GM20431 (cell line): ENCODE results near the gene ELAVL2.
"Not testable (repeated sequence)": the region's sequence is repeated elsewhere in the genome, so short reads cannot be mapped to it uniquely, and the experiment has no call there.

Source experiments
- in situ Hi-C: fragments of 300-500 bp; cut with MseI, MboI; formaldehyde crosslinking; loops from one replicate; pipeline ENCODE4 v1.15.0; 2020; ENCODE audit warnings: low sequenced_read_pairs; ENCODE audit not compliant: unreplicated experiment

The ELAVL2 gene

GRCh38 chr9:23731353-23731752 lies 94.7 kb downstream of the ELAVL2 start:
- in situ Hi-C loops, result no loop called here

DNA sequence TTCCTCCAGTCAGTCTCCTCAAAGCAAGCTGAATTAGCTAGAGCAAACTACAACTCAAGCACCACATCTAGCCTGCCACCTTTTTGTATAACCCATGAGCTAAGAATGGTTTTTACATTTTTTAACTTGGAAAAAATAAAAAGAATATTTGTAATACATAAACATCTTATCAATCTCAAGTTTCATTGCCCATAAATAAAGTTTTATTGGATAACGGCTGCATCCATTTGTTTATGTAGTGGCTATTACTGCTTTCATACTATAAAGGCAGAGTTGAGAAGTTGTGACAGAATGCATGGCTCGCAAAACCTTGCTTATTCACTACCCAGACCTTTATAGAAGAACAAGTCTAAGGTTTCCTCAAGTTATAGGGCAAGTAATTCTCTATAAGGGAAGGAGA lies 95.7 kb downstream of the ELAVL2 start:
- in situ Hi-C loops, result no loop called here

DNA sequence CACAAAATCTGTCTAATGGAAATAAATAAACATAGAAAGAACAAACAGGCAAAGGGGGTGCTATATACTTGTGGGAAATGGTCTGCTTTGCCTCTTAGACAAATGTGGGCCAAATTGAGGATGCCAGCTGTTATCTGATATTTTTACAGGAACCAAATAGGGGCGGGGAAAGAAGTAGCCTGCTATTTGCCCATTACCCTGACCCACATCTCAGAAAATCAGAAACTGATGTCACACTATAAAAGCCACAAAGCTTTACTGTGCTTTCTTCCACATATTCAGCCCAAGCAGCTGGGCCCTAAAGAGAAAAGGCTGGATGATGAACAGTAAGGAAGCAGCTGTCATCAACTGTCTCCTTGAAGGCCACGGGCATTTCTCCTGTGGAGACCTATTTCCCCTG lies 97.3 kb downstream of the ELAVL2 start:
- in situ Hi-C loops, result no loop called here

DNA sequence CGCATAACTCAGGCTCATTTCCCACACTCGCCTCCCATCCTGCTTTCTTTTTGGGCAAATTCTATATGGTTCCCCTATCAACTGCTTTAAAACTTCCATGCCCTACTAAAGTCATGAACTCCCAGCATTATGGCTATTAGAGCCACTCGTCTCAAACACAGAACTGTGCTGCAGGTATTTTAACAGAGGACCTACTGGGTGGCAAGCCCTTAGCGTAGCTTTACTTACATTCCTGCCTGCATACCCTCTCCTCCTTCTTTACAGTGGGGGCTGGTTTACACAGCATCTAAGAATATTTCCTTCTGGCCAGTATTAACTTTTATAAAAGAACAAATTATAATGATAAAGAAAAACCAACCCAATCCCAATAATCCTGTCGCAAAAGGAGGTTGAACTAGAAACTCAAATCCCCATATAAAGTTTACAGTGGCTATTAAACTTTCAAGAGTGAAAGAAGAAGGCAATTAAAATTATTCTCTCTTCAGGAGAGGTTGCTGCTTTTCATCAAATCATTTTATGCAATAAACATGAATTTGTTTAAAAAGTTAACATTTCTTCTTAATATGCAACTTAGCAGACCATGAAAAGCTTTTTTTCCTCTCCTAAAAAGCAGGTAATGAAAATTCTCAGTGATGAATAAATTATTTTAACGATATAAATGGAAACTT lies 100.6 kb downstream of the ELAVL2 start:
- in situ Hi-C loops, result no loop called here

GRCh38 chr9:23723672-23724071 lies 102.4 kb downstream of the ELAVL2 start:
- in situ Hi-C loops, result no loop called here

- in situ Hi-C loops, result not testable (repeated sequence)
These were observed 103.0 kb downstream of the ELAVL2 start for GRCh38 chr9:23723048-23723447.

DNA sequence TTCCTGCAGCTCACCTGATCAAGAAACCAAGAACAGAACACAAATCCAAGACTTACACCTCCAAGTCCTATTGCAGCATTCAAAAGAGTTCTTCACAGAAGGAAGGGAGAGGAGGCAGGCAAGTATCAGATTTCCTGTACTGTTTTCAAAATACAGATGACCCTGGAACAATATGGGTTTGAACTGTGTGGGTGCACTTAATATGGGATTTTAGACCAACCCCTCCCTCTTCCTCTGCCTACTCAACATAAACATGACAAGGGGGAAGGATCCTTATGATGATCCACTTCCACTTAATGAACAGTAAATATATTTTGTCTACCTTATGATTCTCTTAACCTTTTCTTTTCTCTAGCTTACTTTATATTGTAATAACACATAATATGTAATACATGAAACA lies 104.6 kb downstream of the ELAVL2 start:
- in situ Hi-C loops, result no loop called here

- in situ Hi-C loops, result no loop called here
These were observed 108.5 kb downstream of the ELAVL2 start for GRCh38 chr9:23717505-23717904.

- in situ Hi-C loops, result no loop called here
These were observed 118.8 kb downstream of the ELAVL2 start for GRCh38 chr9:23707249-23707648.

DNA sequence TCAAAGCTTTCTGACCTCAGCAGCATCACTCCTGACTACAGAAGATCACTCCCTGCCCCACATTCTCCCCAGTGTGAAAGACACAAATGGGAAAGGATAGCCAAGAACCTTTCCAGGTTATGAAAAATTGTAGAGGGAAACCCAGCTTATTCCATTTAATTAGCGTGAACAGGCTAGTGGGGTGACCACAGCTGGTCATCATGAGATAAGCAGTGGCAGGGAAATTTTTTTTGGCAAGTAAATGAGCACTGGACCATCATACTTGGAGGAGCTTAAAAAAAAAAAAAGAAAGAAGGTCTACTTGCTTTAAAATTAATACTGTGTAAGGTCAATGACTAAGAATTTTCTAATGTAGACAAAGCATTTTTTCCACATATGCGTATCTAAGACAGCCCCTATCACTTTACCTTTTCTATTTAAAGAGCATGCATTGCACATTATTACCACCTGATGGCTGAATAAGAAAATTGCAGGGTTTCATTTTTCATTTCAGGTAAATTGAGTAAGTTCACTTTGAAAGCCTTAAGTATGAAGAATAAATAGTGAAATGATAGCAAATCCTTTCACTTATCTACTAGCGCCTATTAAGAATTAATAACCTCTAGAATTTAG lies 123.6 kb downstream of the ELAVL2 start:
- in situ Hi-C loops, result no loop called here

GRCh38 chr9:23701291-23701690 lies 124.7 kb downstream of the ELAVL2 start:
- in situ Hi-C loops, result no loop called here

DNA sequence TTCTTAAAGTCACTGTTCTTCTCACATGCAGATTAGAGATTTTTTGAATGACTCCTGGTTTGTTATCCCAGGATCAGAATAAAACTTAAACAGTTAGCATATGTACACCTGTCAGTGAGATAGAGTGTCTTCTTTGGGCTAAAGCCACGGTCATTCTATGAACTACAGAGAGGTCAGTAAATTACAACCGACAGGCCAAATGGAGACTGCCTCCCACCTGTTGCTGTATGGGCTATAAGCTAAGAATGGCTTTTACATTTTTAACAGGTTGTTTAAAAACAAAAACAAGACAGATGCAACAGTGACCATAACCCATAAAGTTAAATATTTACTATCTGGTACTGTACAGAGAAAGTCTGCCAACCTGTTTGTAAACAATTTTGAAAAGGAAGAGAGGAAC lies 125.7 kb downstream of the ELAVL2 start:
- in situ Hi-C loops, result no loop called here

DNA sequence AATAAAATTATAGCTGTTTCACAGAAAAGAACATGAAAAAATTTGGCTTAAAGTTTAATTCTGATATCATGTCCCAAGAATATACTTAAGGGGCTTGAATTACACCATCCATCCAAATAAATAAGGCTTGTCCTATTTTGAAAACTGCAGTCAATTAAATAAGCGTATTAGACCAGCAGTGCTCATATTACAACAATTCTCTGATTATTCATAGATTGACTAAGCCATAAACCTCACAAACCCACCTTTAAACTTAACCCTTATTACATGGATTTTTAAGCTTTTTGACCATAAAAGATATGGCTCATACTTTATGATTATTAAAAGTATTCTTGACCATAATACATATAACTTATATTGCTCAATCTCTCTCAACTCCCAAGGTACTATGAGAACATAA lies 127.9 kb downstream of the ELAVL2 start:
- in situ Hi-C loops, result loop anchor here (25.0 kb wide), 1 partner anchor 111 kb away; no protein-coding TSS in a partner anchor

DNA sequence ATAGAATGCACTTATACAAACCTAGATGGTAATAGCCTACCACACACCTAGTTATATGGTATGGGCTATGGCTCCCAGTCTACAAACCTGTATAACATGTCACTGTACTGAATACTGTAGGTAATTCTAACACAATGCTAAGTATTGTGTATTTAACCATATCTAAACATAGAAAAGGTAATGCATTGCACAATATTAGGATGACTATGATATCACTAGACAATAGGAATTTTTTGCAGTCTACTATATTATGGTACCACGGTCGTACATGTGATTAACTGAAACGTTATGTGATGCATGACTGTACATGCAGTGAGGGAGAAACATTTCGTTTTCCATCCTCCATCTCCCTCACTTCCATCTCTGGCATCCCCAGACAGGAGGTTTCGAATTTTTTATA lies 130.5 kb downstream of the ELAVL2 start:
- in situ Hi-C loops, result loop anchor here (25.0 kb wide), 1 partner anchor 108 kb away; no protein-coding TSS in a partner anchor

DNA sequence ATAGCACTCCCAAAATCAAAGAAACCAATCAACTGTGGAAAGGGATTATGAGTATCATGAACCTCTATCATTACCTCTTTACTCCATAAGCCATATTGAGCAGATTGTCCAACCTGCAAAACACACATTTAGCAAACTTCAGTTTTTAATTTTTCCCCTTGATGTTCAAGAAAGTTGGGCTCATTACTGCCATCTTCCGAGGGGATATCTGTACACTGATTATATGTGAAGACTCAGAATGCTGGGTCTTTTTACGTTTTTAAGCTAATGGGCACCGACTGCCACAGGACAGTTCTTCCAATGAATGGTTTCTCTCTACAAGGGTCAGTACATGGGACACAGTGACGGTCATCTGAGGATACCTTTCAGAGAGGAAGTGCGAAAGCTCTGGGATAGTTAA lies 132.7 kb downstream of the ELAVL2 start:
- in situ Hi-C loops, result loop anchor here (25.0 kb wide), 1 partner anchor 106 kb away; no protein-coding TSS in a partner anchor

DNA sequence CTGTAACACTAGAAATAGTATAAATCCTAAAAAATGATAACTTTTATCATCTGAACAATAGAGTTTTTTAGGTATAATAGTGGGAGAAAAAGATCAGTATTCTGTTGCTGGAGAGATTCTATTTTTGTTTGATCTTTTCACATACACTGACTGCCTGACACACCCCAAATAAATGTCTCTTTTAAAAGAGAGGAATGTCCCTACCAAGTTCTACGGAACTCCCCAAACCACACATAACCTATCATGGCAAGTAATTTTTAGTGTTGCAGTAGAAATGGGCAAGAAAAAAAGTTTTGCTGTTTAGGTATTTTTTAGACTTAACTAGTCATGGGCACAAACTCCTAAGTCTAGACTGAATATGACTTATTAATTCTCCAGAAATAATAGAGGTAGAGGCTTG lies 139.1 kb downstream of the ELAVL2 start:
- in situ Hi-C loops, result loop anchor here (25.0 kb wide), 1 partner anchor 100 kb away; no protein-coding TSS in a partner anchor

- in situ Hi-C loops, result loop anchor here (25.0 kb wide), 1 partner anchor 99 kb away; no protein-coding TSS in a partner anchor
These were observed 139.8 kb downstream of the ELAVL2 start for GRCh38 chr9:23686257-23686656.

GRCh38 chr9:23683611-23684061 lies 142.4 kb downstream of the ELAVL2 start:
- in situ Hi-C loops, result loop anchor here (25.0 kb wide), 1 partner anchor 96 kb away; no protein-coding TSS in a partner anchor

- in situ Hi-C loops, result loop anchor here (25.0 kb wide), 1 partner anchor 96 kb away; no protein-coding TSS in a partner anchor
These were observed 143.1 kb downstream of the ELAVL2 start for GRCh38 chr9:23682891-23683431.

DNA sequence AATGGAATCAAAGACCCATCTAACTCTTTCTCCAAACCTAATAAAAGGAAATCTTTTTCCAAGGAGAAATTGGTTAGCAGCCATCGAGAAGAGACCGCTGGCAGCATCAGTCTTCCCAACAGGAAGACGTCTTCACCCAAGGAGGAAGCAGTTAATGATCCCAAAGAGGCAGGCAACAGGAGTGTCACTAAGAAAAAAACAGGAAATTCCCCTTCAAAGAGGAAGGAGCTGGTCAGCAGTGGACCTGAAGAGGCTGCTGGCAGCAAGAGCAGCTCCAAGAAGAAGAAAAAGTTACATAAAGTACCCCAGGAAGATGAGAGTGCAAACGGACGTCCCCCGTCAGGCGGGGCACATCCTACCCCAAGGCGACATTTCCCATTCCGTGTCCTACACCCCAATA lies 143.7 kb downstream of the ELAVL2 start:
- in situ Hi-C loops, result loop anchor here (25.0 kb wide), 1 partner anchor 95 kb away; no protein-coding TSS in a partner anchor

DNA sequence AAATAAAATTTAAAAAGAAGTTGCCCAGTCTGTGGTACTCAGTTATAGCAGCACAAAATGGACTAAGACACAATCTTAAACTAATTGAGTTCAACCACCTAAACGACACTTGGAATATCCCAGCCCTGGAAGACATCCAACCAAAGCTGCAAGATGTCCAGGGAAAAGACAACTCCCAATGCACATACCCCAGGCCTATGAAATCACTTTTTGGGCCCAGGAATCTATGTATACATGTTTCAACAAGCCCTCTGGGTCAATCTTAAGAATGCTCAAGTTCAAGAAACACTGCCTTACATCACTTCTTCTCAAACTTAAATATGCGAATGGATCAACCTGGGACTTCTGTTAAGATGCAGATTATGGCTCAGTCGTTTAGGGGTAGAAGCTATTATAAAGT lies 148.6 kb downstream of the ELAVL2 start:
- in situ Hi-C loops, result loop anchor here (25.0 kb wide), 1 partner anchor 90 kb away; no protein-coding TSS in a partner anchor
